Gastrocnemius medialis (tissue), 4 donors: ENCODE results near the gene FAM107B. TPM values are rescaled to one million over a fixed set of nuclear protein-coding genes. Genes with fewer than 3 reads are reported as not detected.

Source experiments
- ATAC-seq, 2 donors: fragments of 150-250 bp; one replicate each; pipeline ENCODE4 v1.9.1; 2016
- DNase-seq, 2 donors: peaks; one replicate each; pipeline ENCODE4 v3.0.0-alpha.2; 2019
- H3K27ac ChIP-seq, 4 donors: fragments of 200-600 bp; sonication (generic); 1 replicate in 1 of 4; 2 replicates in 3 of 4; pipeline ENCODE4 v1.5.1; 2016 to 2018; ENCODE audit warnings: mild to moderate bottlenecking in 2 of 4, moderate library complexity in 1 of 4
- H3K27me3 ChIP-seq, 3 donors: fragments of 200-600 bp; sonication (generic) in 2 of 3; 1 replicate in 1 of 3; 2 replicates in 2 of 3; pipeline versions ENCODE4 v1.5.1 to v1.6.0; 2016 to 2019; ENCODE audit warnings: mild to moderate bottlenecking in 1 of 3, moderate library complexity in 1 of 3
- H3K36me3 ChIP-seq, 2 donors: fragments of 200-600 bp; sonication (generic) in 1 of 2; one replicate each; pipeline ENCODE4 v1.5.1; 2017 to 2018
- H3K4me1 ChIP-seq, 2 donors: fragments of 200-600 bp; sonication (generic) in 1 of 2; one replicate each; pipeline ENCODE4 v1.5.1; 2016 to 2017; ENCODE audit warnings: mild to moderate bottlenecking in 2 of 2
- H3K4me3 ChIP-seq, 4 donors: fragments of 200-600 bp; sonication (generic) in 3 of 4; 1 replicate in 1 of 4; 2 replicates in 3 of 4; pipeline ENCODE4 v1.5.1; 2016 to 2019; ENCODE audit warnings: mild to moderate bottlenecking in 2 of 4
- H3K9me3 ChIP-seq, 3 donors: fragments of 200-600 bp; sonication (generic) in 2 of 3; 1 replicate in 1 of 3; 2 replicates in 2 of 3; pipeline ENCODE4 v1.5.1; 2016 to 2019
- POLR2A ChIP-seq, 2 donors: fragments of 450-650 bp; IDR thresholded peaks; one replicate each; pipeline ENCODE4 v1.6.1; 2017; ENCODE audit warnings: antibody characterized with exemption in 2 of 2, mild to moderate bottlenecking in 2 of 2, moderate library complexity in 2 of 2
- in situ Hi-C, 4 donors: fragments of 200-750 bp; cut with MboI; loops; one replicate each; pipeline versions ENCODE4 v1.15.0 to v1.8.0; 2017; ENCODE audit warnings: low sequenced_read_pairs in 4 of 4
- intact Hi-C: fragments of 100-400 bp; cut with DNase I; formaldehyde crosslinking; loops from one replicate; pipeline ENCODE4 v1.15.1; 2023; ENCODE audit warnings: low total_unique reads
- total RNA-seq, 4 donors: library from RNA; depleted of rRNA; stranded (reverse); fragments of >200 nt; gene quantifications; one replicate each; pipeline versions ENCODE4 v1.1.0 to v1.2.3, GENCODE V29; 2016
- TF ChIP-seq, protein P1 (sequence below), 5 experiments: fragments of 450-650 bp in 3 of 5; fragments of 200-600 bp in 2 of 5; sonication (generic) in 2 of 5; IDR thresholded peaks in 4 of 5; conservative IDR thresholded peaks in 1 of 5; 1 replicate in 4 of 5; 2 replicates in 1 of 5; pipeline ENCODE4 v1.5.1; 2016 to 2019; ENCODE audit warnings: antibody characterized with exemption in 5 of 5, mild to moderate bottlenecking in 3 of 5, moderate library complexity in 3 of 5

FAM107B gene
- total RNA-seq, 4 donors from 2014 or later: 1.5 to 3.7 (median 2.6) TPM

DNA sequence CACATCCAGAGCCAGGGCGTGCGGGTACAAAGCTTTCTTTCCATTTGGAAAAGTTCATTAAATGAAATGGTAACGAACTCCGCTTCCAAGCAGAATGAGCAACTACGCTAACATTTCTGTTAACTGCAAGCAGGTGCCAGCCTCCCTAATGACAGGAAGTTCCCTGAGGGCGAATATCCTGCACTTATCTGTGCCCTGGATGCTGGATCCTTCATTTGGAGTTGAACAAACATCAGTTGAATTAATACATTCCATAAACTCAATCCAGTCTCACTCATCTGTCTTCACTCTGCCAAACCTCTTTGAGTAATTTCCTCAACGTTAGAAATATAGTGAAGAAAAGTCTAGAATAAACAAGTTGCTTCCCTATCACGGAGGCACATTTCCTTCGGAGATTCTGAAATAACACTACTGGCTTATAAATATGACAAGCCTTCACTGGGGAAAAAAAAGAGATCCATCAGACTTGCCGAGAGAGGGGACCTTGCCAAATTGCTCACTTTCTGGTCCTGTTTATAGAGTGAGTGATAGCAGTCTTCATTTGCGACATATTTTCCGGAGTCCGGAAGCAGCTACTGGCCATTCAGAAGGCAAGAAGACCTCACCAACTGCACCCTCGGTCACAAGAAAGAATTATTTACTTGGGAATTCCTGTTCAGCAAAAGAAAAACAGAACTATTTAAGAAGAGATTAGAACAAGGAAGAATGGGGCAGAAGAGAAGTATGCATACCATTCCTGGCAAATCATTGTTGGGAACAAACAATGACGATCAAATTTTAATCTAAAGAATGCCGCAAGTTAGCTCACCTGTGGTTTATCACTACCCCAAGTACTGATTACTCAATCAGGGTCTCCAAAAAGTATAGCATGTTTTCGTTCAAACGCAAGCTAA, 196.4 kb downstream of the FAM107B start:
- peak overlapping the region in 2 of 4 donors; percentile 43 to 45 for H3K27ac ChIP-seq
- no peaks in the 10 kb centered on the region for H3K36me3 ChIP-seq
- peak in 1 of 2 donors; percentile 30 for ATAC-seq
- H3K4me3 ChIP-seq: peak overlapping the region in 1 of 4 donors; percentile 13
- DNase-seq: no peak
- H3K4me1 ChIP-seq: no peaks in the 10 kb centered on the region
- H3K9me3 ChIP-seq: no peaks in the 10 kb centered on the region
- in situ Hi-C loops (no loop called here), intact Hi-C loops (no loop called here)
- TF ChIP-seq, protein P1, sequence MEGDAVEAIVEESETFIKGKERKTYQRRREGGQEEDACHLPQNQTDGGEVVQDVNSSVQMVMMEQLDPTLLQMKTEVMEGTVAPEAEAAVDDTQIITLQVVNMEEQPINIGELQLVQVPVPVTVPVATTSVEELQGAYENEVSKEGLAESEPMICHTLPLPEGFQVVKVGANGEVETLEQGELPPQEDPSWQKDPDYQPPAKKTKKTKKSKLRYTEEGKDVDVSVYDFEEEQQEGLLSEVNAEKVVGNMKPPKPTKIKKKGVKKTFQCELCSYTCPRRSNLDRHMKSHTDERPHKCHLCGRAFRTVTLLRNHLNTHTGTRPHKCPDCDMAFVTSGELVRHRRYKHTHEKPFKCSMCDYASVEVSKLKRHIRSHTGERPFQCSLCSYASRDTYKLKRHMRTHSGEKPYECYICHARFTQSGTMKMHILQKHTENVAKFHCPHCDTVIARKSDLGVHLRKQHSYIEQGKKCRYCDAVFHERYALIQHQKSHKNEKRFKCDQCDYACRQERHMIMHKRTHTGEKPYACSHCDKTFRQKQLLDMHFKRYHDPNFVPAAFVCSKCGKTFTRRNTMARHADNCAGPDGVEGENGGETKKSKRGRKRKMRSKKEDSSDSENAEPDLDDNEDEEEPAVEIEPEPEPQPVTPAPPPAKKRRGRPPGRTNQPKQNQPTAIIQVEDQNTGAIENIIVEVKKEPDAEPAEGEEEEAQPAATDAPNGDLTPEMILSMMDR (IDR thresholded peaks at IDR 0.05 in 4 of 5, conservative IDR thresholded peaks at IDR 0.05 in 1 of 5): no peak
- TF ChIP-seq POLR2A (IDR thresholded peaks at IDR 0.05): no peak
- H3K27me3 ChIP-seq: no peaks in the 10 kb centered on the region

GRCh38 chr10:14574885-14575284, 199.8 kb downstream of the FAM107B start:
- ATAC-seq (no peak), DNase-seq (no peak)
- in situ Hi-C loops: no loop called here
- no peak for TF ChIP-seq POLR2A (IDR thresholded peaks at IDR 0.05)
- TF ChIP-seq, protein P1 (IDR thresholded peaks at IDR 0.05 in 4 of 5, conservative IDR thresholded peaks at IDR 0.05 in 1 of 5): no peak
- Histone ChIP-seq H3K9me3 (no peaks in the 10 kb centered on the region), H3K4me1 (no peaks in the 10 kb centered on the region), H3K27me3 (no peaks in the 10 kb centered on the region), H3K27ac (no peak overlapping the region), H3K36me3 (no peaks in the 10 kb centered on the region), H3K4me3 (no peak overlapping the region)
- intact Hi-C loops: no loop called here

GRCh38 chr10:14574291-14574690, 200.4 kb downstream of the FAM107B start:
- no peaks in the 10 kb centered on the region for H3K36me3 ChIP-seq
- ATAC-seq (no peak), DNase-seq (no peak)
- no peaks in the 10 kb centered on the region for H3K4me1 ChIP-seq
- TF ChIP-seq, protein P1 (IDR thresholded peaks at IDR 0.05 in 4 of 5, conservative IDR thresholded peaks at IDR 0.05 in 1 of 5): no peak
- TF ChIP-seq POLR2A (IDR thresholded peaks at IDR 0.05): no peak
- H3K9me3 ChIP-seq: no peaks in the 10 kb centered on the region
- H3K27me3 ChIP-seq: no peaks in the 10 kb centered on the region
- no peak overlapping the region for H3K4me3 ChIP-seq
- no peak overlapping the region for H3K27ac ChIP-seq
- intact Hi-C loops (no loop called here), in situ Hi-C loops (no loop called here)

- intact Hi-C loops (no loop called here), in situ Hi-C loops (no loop called here)
- DNase-seq: no peak
- no peaks in the 10 kb centered on the region for H3K36me3 ChIP-seq
- no peaks in the 10 kb centered on the region for H3K9me3 ChIP-seq
- ATAC-seq: no peak
- no peaks in the 10 kb centered on the region for H3K27me3 ChIP-seq
- TF ChIP-seq, protein P1 (IDR thresholded peaks at IDR 0.05 in 4 of 5, conservative IDR thresholded peaks at IDR 0.05 in 1 of 5): no peak
- TF ChIP-seq POLR2A (IDR thresholded peaks at IDR 0.05): no peak
- H3K4me1 ChIP-seq: no peaks in the 10 kb centered on the region
- no peak overlapping the region for H3K4me3 ChIP-seq
- no peak overlapping the region for H3K27ac ChIP-seq
Measured at GRCh38 chr10:14573666-14574261, 200.9 kb downstream of the FAM107B start.
